Midbrain (tissue), 1 donor: ENCODE results near the gene RGS16.

Source experiments
- DNase-seq: peaks from one replicate; lab custom pipeline; 2025; lab: John Stamatoyannopoulos, UW

Gene RGS16

GRCh38 chr1:182580736-182581135 is 23.5 kb downstream of the RGS16 start:
- DNase-seq, result no peak

- no peak for DNase-seq
These were observed 28.5 kb downstream of the RGS16 start for GRCh38 chr1:182575540-182576149.

GRCh38 chr1:182574156-182574555 is 30.0 kb downstream of the RGS16 start:
- no peak for DNase-seq

GRCh38 chr1:182570611-182570970 is 33.6 kb downstream of the RGS16 start:
- no peak for DNase-seq

GRCh38 chr1:182569939-182570610 is 34.1 kb downstream of the RGS16 start:
- no peak for DNase-seq

- DNase-seq, result no peak
These were observed 35.4 kb downstream of the RGS16 start for GRCh38 chr1:182568647-182569284.

- no peak for DNase-seq
These were observed 36.6 kb downstream of the RGS16 start for GRCh38 chr1:182567629-182568028.

GRCh38 chr1:182565537-182565936 is 38.7 kb downstream of the RGS16 start:
- DNase-seq, result no peak

- DNase-seq, result no peak
These were observed 39.7 kb downstream of the RGS16 start for GRCh38 chr1:182564406-182565004.

- no peak for DNase-seq
These were observed 41.1 kb downstream of the RGS16 start for GRCh38 chr1:182563095-182563494.

GRCh38 chr1:182561456-182561855 is 42.7 kb downstream of the RGS16 start:
- no peak for DNase-seq

GRCh38 chr1:182560392-182560984 is 43.7 kb downstream of the RGS16 start:
- no peak for DNase-seq

- no peak for DNase-seq
These were observed 47.9 kb downstream of the RGS16 start for GRCh38 chr1:182556279-182556678.

GRCh38 chr1:182555493-182555892 is 48.7 kb downstream of the RGS16 start:
- no peak for DNase-seq

- DNase-seq, result no peak
These were observed 51.7 kb downstream of the RGS16 start for GRCh38 chr1:182552527-182552926.

- DNase-seq, result no peak
These were observed 54.4 kb downstream of the RGS16 start for GRCh38 chr1:182549811-182550210.

- no peak for DNase-seq
These were observed 54.8 kb downstream of the RGS16 start for GRCh38 chr1:182549346-182549745.
